GM10847 (cell line): Measurements from ENCODE around the gene HTR2B.

Source experiments
- POLR2A ChIP-seq: IDR thresholded peaks from 2 replicates; pipeline ENCODE4 v1.6.1; 2011; ENCODE audit not compliant: insufficient read length; ENCODE audit errors: extremely low read depth

HTR2B gene

GRCh38 chr2:231146665-231147064 lies 21.8 kb upstream of the HTR2B start:
- TF ChIP-seq POLR2A = no peak

- no peak for TF ChIP-seq POLR2A
Observed at GRCh38 chr2:231144896-231145295, 20.1 kb upstream of the HTR2B start.

GRCh38 chr2:231139796-231140195 lies 15.0 kb upstream of the HTR2B start:
- TF ChIP-seq POLR2A = no peak

- TF ChIP-seq POLR2A = no peak
Observed at GRCh38 chr2:231138699-231139098, 13.9 kb upstream of the HTR2B start.

GRCh38 chr2:231134910-231135655 lies 10.2 kb upstream of the HTR2B start:
- no peak for TF ChIP-seq POLR2A

GRCh38 chr2:231133365-231134099 lies 8.7 kb upstream of the HTR2B start:
- TF ChIP-seq POLR2A = no peak

- no peak for TF ChIP-seq POLR2A
Observed at GRCh38 chr2:231132129-231132528, 7.3 kb upstream of the HTR2B start.

- TF ChIP-seq POLR2A = no peak
Observed at GRCh38 chr2:231130336-231131056, 5.7 kb upstream of the HTR2B start.

GRCh38 chr2:231129216-231129615 lies 4.4 kb upstream of the HTR2B start:
- TF ChIP-seq POLR2A = no peak

- TF ChIP-seq POLR2A = no peak
Observed at GRCh38 chr2:231128541-231128940, 3.7 kb upstream of the HTR2B start.

GRCh38 chr2:231127936-231128335 lies 3.1 kb upstream of the HTR2B start:
- no peak for TF ChIP-seq POLR2A

- TF ChIP-seq POLR2A = no peak
Observed at GRCh38 chr2:231127480-231127879, 2.6 kb upstream of the HTR2B start.

- TF ChIP-seq POLR2A = no peak
Observed at GRCh38 chr2:231126123-231126522, 1.3 kb upstream of the HTR2B start.

GRCh38 chr2:231123362-231123898 lies 1.4 kb downstream of the HTR2B start:
- TF ChIP-seq POLR2A = no peak

- TF ChIP-seq POLR2A = no peak
Observed at GRCh38 chr2:231118614-231118942, 6.3 kb downstream of the HTR2B start.
